GM18505 (cell line): ENCODE results near the gene BCL2A1.
"Not testable (repeated sequence)": the region's sequence is repeated elsewhere in the genome, so short reads cannot be mapped to it uniquely, and the experiment has no call there.

Experiments used
- ATAC-seq: cut with Tn5 transposase; IDR thresholded peaks from one replicate; pipeline ENCODE4 v1.9.1; 2021; ENCODE audit not compliant: unreplicated experiment
- POLR2A ChIP-seq: IDR thresholded peaks from 4 replicates; pipeline ENCODE4 v1.6.1; 2011; ENCODE audit warnings: borderline replicate concordance; ENCODE audit not compliant: insufficient read depth, insufficient read length; ENCODE audit errors: extremely low read depth

Gene BCL2A1

DNA sequence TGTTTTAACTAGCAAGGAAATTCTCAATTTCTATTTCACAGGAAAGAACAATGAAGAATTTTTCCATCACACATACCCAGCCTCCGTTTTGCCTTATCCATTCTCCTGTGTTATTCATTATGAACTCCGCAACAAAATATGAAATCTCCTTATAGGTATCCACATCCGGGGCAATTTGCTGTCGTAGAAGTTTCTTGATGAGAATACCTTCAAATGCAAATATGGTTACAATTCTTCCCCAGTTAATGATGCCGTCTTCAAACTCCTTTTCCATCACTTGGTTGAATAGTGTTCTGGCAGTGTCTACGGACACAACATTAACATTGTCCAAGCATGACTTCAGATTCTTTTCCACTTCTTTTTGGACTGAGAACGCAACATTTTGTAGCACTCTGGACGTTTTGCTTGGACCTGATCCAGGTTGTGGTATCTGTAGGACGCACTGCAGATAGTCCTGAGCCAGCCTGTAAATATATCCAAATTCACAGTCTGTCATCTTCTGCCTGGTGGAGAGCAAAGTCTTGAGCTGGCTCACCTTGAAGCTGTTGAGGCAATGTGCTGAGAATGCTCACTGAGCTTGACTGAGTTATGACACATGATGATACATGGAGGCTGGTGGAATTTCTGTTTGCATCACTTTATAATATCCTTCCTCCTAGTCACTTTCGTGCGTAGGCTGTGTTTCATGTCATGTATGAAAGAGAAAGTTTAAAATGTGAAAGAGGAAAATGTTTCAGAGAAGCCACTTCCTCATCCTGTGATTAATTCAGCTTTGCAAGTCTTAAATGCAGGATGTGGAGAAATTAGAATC, at the start of gene BCL2A1:
Gene BCL2A1, minus strand, starts transcription at position 573 of the 811 bp plus-strand sequence. Its CDS starts 77 bp downstream, at position 496.
- TF ChIP-seq POLR2A: peak; percentile 92
- peak; percentile 51 for ATAC-seq

DNA sequence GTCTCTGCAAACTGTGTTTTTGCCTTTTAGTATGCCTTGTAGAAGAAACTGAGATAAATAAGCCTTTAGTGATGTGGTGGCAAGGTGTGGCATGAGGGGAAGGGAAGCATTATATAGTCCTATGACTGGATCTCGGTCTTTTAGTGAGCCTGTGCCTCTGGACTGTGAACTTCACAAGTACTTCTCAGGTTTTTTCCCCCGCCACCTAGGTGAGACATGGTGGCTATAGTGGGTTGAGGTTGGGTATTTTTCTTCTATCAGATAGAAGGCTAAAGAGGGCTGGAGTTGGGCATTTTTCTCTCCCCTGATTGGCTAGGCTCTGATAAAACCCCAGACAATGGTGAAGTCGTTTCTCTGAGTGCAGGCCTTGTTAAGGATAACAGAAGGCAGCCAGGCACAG, 49.7 kb upstream of the BCL2A1 start:
- ATAC-seq: no peak
- no peak for TF ChIP-seq POLR2A

DNA sequence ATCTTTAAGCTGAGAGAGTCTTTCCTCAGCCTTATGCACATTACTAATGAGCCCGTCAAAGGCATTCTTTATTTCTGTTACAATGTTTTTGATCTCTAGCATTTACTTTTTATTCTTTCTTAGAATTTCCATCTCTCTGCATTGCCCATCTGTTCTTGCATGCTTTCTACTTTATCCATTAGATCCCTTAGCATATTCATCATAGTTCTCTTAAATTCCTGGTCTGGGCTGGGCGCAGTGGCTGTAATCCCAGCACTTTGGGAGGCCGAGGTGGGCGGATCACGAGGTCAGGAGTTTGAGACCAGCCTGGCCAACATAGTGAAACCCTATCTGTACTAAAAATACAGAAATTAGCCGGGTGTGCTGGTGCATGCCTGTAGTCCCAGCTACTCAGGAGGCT, 49.2 kb upstream of the BCL2A1 start:
- not testable (repeated sequence) for ATAC-seq

DNA sequence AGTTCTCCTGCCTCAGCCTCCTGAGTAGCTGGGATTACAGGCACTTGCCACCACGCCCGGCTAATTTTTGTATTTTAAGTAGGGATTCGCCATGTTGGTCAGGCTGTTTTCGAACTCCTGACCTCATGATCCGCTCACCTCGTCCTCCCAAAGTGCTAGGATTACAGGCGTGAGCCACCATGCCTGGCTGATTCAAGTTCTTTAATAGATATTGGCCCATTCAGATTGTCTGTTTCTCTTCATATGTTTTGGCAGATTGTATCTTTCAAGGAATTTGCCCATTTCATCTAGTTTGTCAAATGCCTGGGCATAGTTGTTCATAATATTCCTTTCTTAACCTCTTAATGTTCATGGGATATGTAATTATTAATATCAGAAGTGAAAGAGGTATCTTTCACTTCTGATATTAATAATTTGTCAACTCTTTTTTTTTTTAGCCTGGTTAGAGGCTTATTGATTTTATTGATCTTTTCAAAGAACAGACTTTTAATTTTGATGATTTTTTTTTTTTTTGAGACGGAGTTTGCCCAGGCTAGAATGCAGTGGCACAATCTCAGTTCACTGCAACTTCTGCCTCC, 48.3 kb upstream of the BCL2A1 start:
- no peak for ATAC-seq
- TF ChIP-seq POLR2A: no peak

DNA sequence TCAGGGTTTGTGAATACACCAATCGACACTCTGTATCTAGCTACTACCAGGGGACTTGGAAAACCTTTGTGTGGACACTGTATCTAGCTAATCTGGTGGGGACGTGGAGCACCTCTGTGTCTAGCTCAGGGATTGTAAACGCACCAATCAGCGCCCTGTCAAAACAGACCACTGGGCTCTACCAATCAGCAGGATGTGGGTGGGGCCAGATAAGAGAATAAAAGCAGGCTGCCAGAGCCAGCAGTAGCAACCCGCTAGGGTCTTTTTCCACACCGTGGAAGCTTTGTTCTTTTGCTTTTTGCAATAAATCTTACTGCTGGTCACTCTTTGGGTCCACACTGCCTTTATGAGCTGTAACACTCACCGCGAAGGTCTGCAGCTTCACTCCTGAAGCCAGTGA, 46.1 kb upstream of the BCL2A1 start:
- peak; percentile 50 for TF ChIP-seq POLR2A
- not testable (repeated sequence) for ATAC-seq

DNA sequence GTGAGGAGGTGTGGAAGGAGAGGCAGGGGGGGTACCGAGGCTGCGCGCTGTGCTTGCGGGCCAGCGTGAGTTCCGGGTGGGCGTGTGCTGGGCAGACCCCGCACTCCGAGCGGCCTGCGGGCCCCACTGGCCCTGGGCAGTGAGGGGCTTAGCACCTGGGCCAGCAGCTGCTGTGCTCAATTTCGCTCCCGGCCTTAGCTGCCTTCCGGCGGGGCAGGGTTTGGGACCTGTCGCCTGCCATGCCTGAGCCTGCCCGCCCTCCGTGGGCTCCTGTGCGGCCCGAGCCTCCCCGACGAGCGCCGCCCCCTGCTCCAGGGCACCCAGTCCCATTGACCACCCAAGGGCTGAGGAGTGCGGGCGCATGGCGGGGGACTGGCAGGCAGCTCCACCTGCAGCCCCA, 45.5 kb upstream of the BCL2A1 start:
- ATAC-seq: not testable (repeated sequence)

DNA sequence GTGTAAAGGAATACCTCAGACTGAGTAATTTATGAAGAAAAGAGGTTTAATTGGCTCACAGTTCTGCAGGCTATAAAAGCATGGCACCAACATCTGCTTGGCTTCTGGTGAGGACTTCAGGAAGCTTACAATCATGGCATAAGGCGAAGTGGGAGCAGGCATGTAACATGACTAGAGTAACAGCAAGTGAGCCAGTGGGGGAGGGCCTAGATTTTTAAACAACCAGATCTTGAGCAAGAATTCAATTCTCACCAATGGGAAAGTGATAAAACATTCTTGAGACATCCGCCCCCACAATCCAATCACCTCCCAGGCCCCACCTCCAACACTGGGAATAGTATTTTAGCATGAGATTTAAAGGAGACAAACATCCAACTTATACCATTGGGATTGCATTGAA, 44.2 kb upstream of the BCL2A1 start:
- no peak for TF ChIP-seq POLR2A
- ATAC-seq: no peak

DNA sequence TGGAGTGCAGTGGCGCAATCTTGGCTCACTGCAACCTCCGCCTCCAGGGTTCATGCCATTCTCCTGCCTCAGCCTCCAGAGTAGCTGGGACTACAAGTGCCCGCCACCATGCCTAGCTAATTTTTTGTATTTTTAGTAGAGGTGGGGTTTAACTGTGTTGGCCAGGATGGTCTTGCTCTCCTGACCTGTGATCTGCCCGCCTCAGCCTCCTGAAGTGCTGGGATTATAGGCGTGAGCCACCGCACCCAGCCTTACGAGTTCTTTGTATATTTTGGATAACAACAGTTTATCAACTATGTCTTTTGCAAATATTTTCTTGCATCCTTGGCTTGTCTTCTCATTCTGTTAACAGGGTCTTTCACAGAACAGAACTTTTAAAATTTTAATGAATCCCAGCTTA, 43.2 kb upstream of the BCL2A1 start:
- ATAC-seq: not testable (repeated sequence)

DNA sequence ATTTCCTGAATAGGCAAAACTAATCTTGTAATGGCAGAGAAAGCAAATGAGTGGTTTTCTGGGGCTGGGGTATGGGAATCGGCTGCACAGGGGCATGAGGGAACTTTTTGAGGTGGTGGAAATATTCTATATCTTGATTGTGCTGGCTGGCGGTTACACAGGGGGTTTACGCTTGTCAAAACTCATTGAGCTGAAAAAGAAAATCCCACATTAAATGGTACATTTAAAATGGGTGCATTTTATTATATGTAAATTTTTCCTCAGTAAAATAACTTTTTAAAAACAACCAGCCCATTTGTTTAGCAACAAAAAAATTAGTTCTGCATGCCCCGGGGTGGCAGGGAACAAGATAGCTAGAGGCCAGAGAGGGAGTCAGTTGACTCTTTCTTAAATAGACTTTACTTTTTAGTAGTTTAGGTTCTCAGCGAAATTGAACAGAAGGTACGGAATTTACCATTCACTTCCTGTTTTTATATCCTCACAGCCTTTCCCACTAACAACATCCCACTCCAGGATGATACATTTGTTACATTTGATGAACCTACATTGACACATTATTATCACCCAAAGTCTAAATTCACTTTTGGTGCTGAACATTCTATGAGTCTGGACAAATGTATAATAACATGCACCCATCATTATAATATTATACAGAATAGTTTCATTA, 41.2 kb upstream of the BCL2A1 start:
- no peak for TF ChIP-seq POLR2A
- no peak for ATAC-seq

DNA sequence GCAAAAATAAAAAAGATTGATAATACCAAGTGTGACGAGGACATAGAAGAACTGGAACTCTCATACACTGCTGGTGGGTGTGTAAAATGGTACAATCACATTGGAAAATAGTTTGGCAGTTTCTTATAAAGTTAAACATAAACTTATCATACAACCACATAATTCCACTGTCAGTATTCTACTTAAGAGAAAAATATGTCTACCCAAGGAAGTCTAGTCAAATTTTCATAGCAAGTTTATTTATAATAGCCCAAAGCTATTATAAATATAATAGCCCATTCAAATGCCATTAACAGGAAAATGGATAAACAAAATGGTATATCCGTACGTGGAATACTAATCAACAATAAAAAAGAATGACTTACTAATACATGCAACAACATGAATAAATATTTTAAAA, 40.6 kb upstream of the BCL2A1 start:
- ATAC-seq: no peak
- no peak for TF ChIP-seq POLR2A

DNA sequence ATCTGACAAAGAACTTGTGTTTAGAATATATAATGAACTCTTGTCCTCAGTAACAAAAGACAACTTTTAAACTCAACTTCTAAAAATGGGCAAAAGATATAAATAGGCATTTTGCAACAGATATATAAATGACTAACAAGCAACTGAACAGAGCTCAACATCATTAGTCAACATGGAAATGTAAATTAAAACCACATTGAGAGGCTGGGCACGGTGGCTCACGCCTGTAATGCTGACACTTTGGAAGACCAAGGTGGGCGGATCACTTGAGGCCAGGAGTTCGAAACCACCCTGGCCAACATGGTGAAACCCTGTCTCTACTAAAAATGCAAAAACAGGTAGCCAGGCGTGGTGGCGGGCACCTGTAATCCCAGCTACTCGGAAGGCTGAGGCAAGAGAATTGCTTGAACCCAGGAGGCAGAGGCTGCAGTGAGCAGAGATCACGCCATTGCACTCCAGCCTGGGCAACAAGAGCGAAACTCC, 40.1 kb upstream of the BCL2A1 start:
- TF ChIP-seq POLR2A: peak; percentile 42
- not testable (repeated sequence) for ATAC-seq

DNA sequence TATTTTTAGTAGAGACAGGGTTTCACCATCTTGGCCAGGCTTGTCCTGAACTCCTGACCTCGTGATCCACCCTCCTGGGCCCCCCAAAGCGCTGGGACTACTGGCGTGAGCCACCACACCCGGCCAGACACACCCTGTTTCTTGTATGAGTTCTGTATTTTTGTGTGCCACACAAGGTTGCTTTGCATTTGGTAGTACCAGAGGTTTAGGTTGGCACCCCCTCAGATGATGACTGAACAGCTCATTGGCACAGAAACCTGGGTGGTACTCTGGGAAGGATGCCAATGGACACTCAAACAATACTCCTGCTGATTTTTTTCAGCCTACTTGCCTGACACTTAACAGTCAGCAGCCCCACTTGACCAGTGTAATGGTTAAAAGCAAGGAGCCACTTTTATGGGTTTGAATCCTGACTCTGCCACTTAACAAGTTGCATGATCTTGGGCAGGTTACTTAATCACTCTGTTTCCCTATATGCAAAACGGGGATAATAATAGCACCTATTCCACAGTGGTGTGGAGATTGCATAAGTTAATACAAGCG, 39.2 kb upstream of the BCL2A1 start:
- no peak for TF ChIP-seq POLR2A
- no peak for ATAC-seq

DNA sequence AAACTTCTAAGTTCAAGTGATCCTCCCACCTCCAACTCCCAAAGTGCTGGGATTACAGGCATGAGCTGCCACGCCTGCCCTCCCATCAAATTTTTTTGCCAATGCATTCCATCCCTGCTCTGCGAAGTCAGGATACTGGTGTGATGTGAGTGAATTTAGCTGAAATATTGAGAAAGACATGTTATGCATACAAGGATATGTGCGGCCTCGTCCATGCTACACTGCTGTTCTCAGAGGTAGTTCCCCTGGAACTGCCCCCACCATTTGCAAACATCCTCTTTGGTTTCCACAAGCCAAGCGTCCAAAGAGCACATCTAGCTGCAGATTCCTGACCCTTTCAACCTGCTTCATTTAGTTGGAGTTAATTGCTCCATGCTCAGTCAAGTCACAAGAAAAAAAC, 36.5 kb upstream of the BCL2A1 start:
- ATAC-seq: no peak
- no peak for TF ChIP-seq POLR2A

DNA sequence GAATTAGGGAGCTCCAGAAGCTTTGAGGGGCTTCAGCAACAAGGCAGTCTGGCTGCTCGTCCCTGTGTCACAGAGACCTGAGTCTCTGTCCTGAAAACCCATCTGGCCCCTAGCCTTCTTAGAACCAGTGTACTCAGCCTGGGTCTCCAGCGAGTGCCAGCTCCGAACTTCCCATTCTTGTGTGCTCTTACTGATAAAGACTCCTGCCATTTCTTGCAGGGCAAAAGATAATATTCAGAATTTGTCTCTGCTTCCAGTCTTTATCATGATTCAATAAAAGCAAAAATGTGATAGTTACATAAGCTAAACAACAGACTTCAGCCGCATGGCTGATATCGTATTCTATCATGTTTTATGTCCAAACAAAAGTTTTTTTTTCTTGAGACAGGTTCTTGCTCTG, 36.0 kb upstream of the BCL2A1 start:
- no peak for ATAC-seq

More for the DNA sequence above, 36.0 kb upstream of the BCL2A1 start:
- no peak for TF ChIP-seq POLR2A
